ENCODE measurements around the gene IQGAP1. TPM values are rescaled to one million over a fixed set of nuclear protein-coding genes. Genes with fewer than 3 reads are reported as not detected.

IQGAP1 gene
- total and polyA plus RNA-seq, 2 of the 13 experiments (the other 11 are each of a cell fraction or from before 2014, with no cell fraction given), result 29.5 to 37.9 TPM

GRCh38 chr15:90519688-90520087, 131.6 kb downstream of the IQGAP1 start (continued):
- TF ChIP-seq KIAA2018 (CRISPR knock-in tag; IDR thresholded peaks at IDR 0.05; ENCODE audit: borderline replicate concordance) (no peak), ZNF33A (CRISPR knock-in tag; IDR thresholded peaks at IDR 0.05; ENCODE audit: borderline replicate concordance) (no peak)

- ChIA-PET CTCF (ENCODE audit: low intra/inter-chr PET ratio, low total read pairs) (no interaction called here), POLR2A (no interaction called here)
- no peaks in the 10 kb centered on the region for H3K9me3 ChIP-seq (ENCODE audit: low read length)
- no peak overlapping the region for H3K4me3 ChIP-seq (replicated peaks in 1 of 3; ENCODE audit: insufficient read depth in 1 of 3, low read depth in 2 of 3, low read length in 3 of 3)
- DNase-seq (ENCODE audit: low spot score) (no peak), FAIRE-seq (no peak), ATAC-seq (no peak; the same call in 2 of the 3 replicates)
- no peak overlapping the region for H3K9ac ChIP-seq (ENCODE audit: insufficient read depth, low read depth, low read length)
- no peaks in the 10 kb centered on the region for H3K79me2 ChIP-seq (ENCODE audit: insufficient read depth, low read length)
- no peak overlapping the region for H3K27ac ChIP-seq (ENCODE audit: extremely low read length, insufficient read depth, low read length)
- BruUV-seq (replicated peaks), result no TSS peak
- no peak overlapping the region for H2AFZ ChIP-seq (ENCODE audit: low read length)
- H4K20me1 ChIP-seq (ENCODE audit: insufficient read depth, low read length), result no peaks in the 10 kb centered on the region
- intact Hi-C loops (cut with micrococcal nuclease; ENCODE audit: unreplicated experiment) (no loop called here), in situ Hi-C loops (cut with HindIII; ENCODE audit: extremely low pct_ligation_motif_present, low pct_unique_long_range_greater_than_20kb) (no loop called here)
- no peaks in the 10 kb centered on the region; the same call in 1 of the 2 replicates for H3K4me1 ChIP-seq (ENCODE audit: insufficient read depth, low read length)
- WGBS (ENCODE audit: low lambda C conversion rate), result 34% methylated on average over 5 of the region's 5 CpGs
- H3K27me3 ChIP-seq (ENCODE audit: control insufficient read depth in 1 of 2, insufficient read depth in 2 of 2, low read length in 2 of 2), result peaks cover 0 to 11% of the 10 kb centered on the region in 2 experiments; a peak in 2 of 5 replicates
- no peak overlapping the region for H3K4me2 ChIP-seq (ENCODE audit: low read depth, low read length)
- no peaks in the 10 kb centered on the region for H3K36me3 ChIP-seq (replicated peaks in 1 of 2; ENCODE audit: control insufficient read depth in 1 of 2, insufficient read depth in 2 of 2, low read length in 2 of 2)
- TF ChIP-seq ZNF547 (CRISPR knock-in tag; IDR thresholded peaks at IDR 0.05) (no peak), ZNF136 (CRISPR knock-in tag; IDR thresholded peaks at IDR 0.05; ENCODE audit: low read depth) (no peak), ZNF737 (CRISPR knock-in tag; IDR thresholded peaks at IDR 0.05; ENCODE audit: borderline replicate concordance) (no peak), KLF9 (CRISPR knock-in tag; IDR thresholded peaks at IDR 0.05; ENCODE audit: low read depth) (no peak), CBX5 (CRISPR knock-in tag; IDR thresholded peaks at IDR 0.05; ENCODE audit: borderline replicate concordance) (no peak), RBFOX2 (IDR thresholded peaks at IDR 0.05; ENCODE audit: low read depth, low read length) (no peak), MXD4 (CRISPR knock-in tag; IDR thresholded peaks at IDR 0.05) (no peak), ZNF790 (CRISPR knock-in tag; IDR thresholded peaks at IDR 0.05; ENCODE audit: borderline replicate concordance) (no peak), PBX2 (CRISPR knock-in tag; IDR thresholded peaks at IDR 0.05) (no peak), KDM3A (CRISPR knock-in tag; IDR thresholded peaks at IDR 0.05; ENCODE audit: low read depth) (no peak), TAF1 (CRISPR knock-in tag; IDR thresholded peaks at IDR 0.05) (no peak), HNF4G (IDR thresholded peaks at IDR 0.05; ENCODE audit: borderline replicate concordance, low read depth, low read length) (no peak), HNF4G (CRISPR knock-in tag; IDR thresholded peaks at IDR 0.05; ENCODE audit: borderline replicate concordance, low read depth) (no peak), AHR (CRISPR knock-in tag; IDR thresholded peaks at IDR 0.05) (no peak)
Observed at GRCh38 chr15:90520365-90520764, 132.3 kb downstream of the IQGAP1 start.

Data from HepG2 (cell line).